Neuronal stem cell (in vitro differentiated cells): ENCODE measurements around the gene FAM234B.

ENCODE experiments used
- DNase-seq: peaks from one replicate; pipeline ENCODE4 v3.0.0-alpha.2; 2013; ENCODE audit warnings: low spot score
- H2AFZ ChIP-seq: one replicate; pipeline ENCODE4 v1.6.1; 2013; ENCODE audit warnings: mild to moderate bottlenecking, low read length, inconsistent platforms
- H2AK5ac ChIP-seq: 2 replicates; pipeline ENCODE4 v1.6.1; 2013; ENCODE audit warnings: low read depth, mild to moderate bottlenecking, inconsistent platforms, low read length, moderate library complexity, mixed read lengths
- H2BK120ac ChIP-seq: 2 replicates; pipeline ENCODE4 v1.6.1; 2013; ENCODE audit warnings: low read depth, mild to moderate bottlenecking, inconsistent platforms, low read length, moderate library complexity, mixed read lengths
- H2BK12ac ChIP-seq: one replicate; pipeline ENCODE4 v1.6.1; 2013; ENCODE audit warnings: low read length, inconsistent platforms
- H2BK15ac ChIP-seq: 2 replicates; pipeline ENCODE4 v1.6.1; 2013; ENCODE audit warnings: mild to moderate bottlenecking, low read length, inconsistent platforms, mixed read lengths
- H2BK5ac ChIP-seq: one replicate; pipeline ENCODE4 v1.6.1; 2013; ENCODE audit warnings: inconsistent platforms, mild to moderate bottlenecking, low read length, moderate library complexity
- H3K14ac ChIP-seq: one replicate; pipeline ENCODE4 v1.6.1; 2013; ENCODE audit warnings: low read length, inconsistent platforms
- H3K18ac ChIP-seq: 2 replicates; pipeline ENCODE4 v1.6.1; 2013; ENCODE audit warnings: low read length, inconsistent platforms
- H3K23ac ChIP-seq: 2 replicates; pipeline ENCODE4 v1.6.1; 2013; ENCODE audit warnings: low read depth, mild to moderate bottlenecking, mixed read lengths, low read length, inconsistent platforms; ENCODE audit not compliant: poor library complexity
- H3K27ac ChIP-seq: replicated peaks from 3 replicates; pipeline ENCODE4 v1.5.1; 2013; ENCODE audit warnings: low read length, inconsistent platforms
- H3K27me3 ChIP-seq, 3 experiments: 2 replicates each; pipeline ENCODE4 v1.6.1; 2013; ENCODE audit warnings: low read length in 3 of 3, mild to moderate bottlenecking in 2 of 3, inconsistent platforms in 1 of 3, low read depth in 1 of 3, mixed read lengths in 1 of 3, moderate library complexity in 1 of 3; ENCODE audit not compliant: control insufficient read depth in 3 of 3, insufficient read depth in 3 of 3
- H3K36me3 ChIP-seq, 2 donors: replicated peaks in 1 of 2; 2 replicates each; pipeline ENCODE4 v1.6.1; 2013; ENCODE audit warnings: low read length in 2 of 2; ENCODE audit not compliant: control insufficient read depth in 2 of 2, insufficient read depth in 2 of 2
- H3K4ac ChIP-seq: 2 replicates; pipeline ENCODE4 v1.6.1; 2013; ENCODE audit warnings: inconsistent platforms, mild to moderate bottlenecking, low read length, moderate library complexity
- H3K4me1 ChIP-seq, 2 donors: 1 replicate in 1 of 2; 2 replicates in 1 of 2; pipeline ENCODE4 v1.6.1; 2013; ENCODE audit warnings: low read length in 2 of 2, low read depth in 1 of 2; ENCODE audit not compliant: control insufficient read depth in 2 of 2, insufficient read depth in 1 of 2
- H3K4me2 ChIP-seq: one replicate; pipeline ENCODE4 v1.6.1; 2013; ENCODE audit warnings: mild to moderate bottlenecking, low read length, inconsistent platforms; ENCODE audit not compliant: insufficient read depth, poor library complexity, severe bottlenecking
- H3K4me3 ChIP-seq, 2 donors: 2 replicates each; pipeline ENCODE4 v1.5.1; 2013; ENCODE audit warnings: low read length in 2 of 2, mild to moderate bottlenecking in 2 of 2, inconsistent platforms in 1 of 2, moderate library complexity in 1 of 2
- H3K79me1 ChIP-seq: one replicate; pipeline ENCODE4 v1.6.1; 2013; ENCODE audit warnings: low read depth, mild to moderate bottlenecking, inconsistent platforms, low read length, moderate library complexity
- H3K9ac ChIP-seq: one replicate; pipeline ENCODE4 v1.6.1; 2013; ENCODE audit warnings: mild to moderate bottlenecking, low read depth, low read length, inconsistent platforms; ENCODE audit not compliant: poor library complexity
- H3K9me3 ChIP-seq, 2 donors: replicated peaks in 1 of 2; 2 replicates each; pipeline versions ENCODE3 to v1.6.1; 2013; ENCODE audit warnings: low read length in 2 of 2, mild to moderate bottlenecking in 2 of 2, inconsistent platforms in 1 of 2, low read depth in 1 of 2, mixed read lengths in 1 of 2, moderate library complexity in 1 of 2; ENCODE audit not compliant: control insufficient read depth in 2 of 2, insufficient read depth in 1 of 2
- H4K8ac ChIP-seq: one replicate; pipeline ENCODE4 v1.6.1; 2013; ENCODE audit warnings: low read depth, mild to moderate bottlenecking, inconsistent platforms, low read length, moderate library complexity
- H4K91ac ChIP-seq: one replicate; pipeline ENCODE4 v1.6.1; 2013; ENCODE audit warnings: low read length, low read depth, mild to moderate bottlenecking, inconsistent platforms; ENCODE audit not compliant: poor library complexity
- WGBS, 2 donors: extraction: QIAGEN DNeasy Blood & Tissue Kit; methylation state at CpG; one replicate each; pipeline ENCODE4 v1.1.7; 2013; ENCODE audit warnings: missing lambda C conversion rate in 2 of 2, mixed read lengths in 1 of 2; ENCODE audit not compliant: insufficient read length in 2 of 2, insufficient replicate concordance in 1 of 2; ENCODE audit errors: extremely low coverage in 2 of 2; 5-methylcytosine and 5-hydroxymethylcytosine counted together

The FAM234B gene

GRCh38 chr12:13041224-13041623, 3.0 kb upstream of the FAM234B start:
- no peaks in the 10 kb centered on the region for H3K9me3 ChIP-seq
- no peak overlapping the region for H2BK15ac ChIP-seq
- no peak overlapping the region for H2AFZ ChIP-seq
- no peak overlapping the region for H3K18ac ChIP-seq
- H3K4me3 ChIP-seq: no peak overlapping the region
- H4K8ac ChIP-seq: no peak overlapping the region
- peaks cover 5 to 6% of the 10 kb centered on the region in 2 donors for H3K4me1 ChIP-seq
- H3K4ac ChIP-seq: no peak overlapping the region
- no peak overlapping the region for H3K23ac ChIP-seq
- no peak overlapping the region for H2BK120ac ChIP-seq
- no peak overlapping the region for H3K9ac ChIP-seq
- H4K91ac ChIP-seq: no peak overlapping the region
- H3K27me3 ChIP-seq: peaks cover 0 to 41% (median 0%) of the 10 kb centered on the region in 3 experiments
- H3K36me3 ChIP-seq: no peaks in the 10 kb centered on the region
- WGBS, 2 donors: no CpG with 5 or more reads among the region's 2 CpGs
- DNase-seq: no peak
- H3K79me1 ChIP-seq: no peaks in the 10 kb centered on the region
- H2BK12ac ChIP-seq: no peak overlapping the region
- no peak overlapping the region for H2BK5ac ChIP-seq
- no peak overlapping the region for H3K27ac ChIP-seq
- H2AK5ac ChIP-seq: no peak overlapping the region
- H3K14ac ChIP-seq: no peak overlapping the region
- no peak overlapping the region for H3K4me2 ChIP-seq

GRCh38 chr12:13042666-13043230, 1.4 kb upstream of the FAM234B start:
- Histone ChIP-seq H3K4ac (no peak overlapping the region), H3K4me1 (peaks cover 5 to 6% of the 10 kb centered on the region in 2 donors), H3K9me3 (no peaks in the 10 kb centered on the region), H2AFZ (no peak overlapping the region), H3K23ac (no peak overlapping the region), H2BK120ac (no peak overlapping the region), H2BK5ac (no peak overlapping the region), H2AK5ac (no peak overlapping the region), H2BK12ac (no peak overlapping the region), H3K4me2 (no peak overlapping the region), H3K18ac (no peak overlapping the region), H3K9ac (no peak overlapping the region), H3K36me3 (no peaks in the 10 kb centered on the region), H3K4me3 (no peak overlapping the region), H4K8ac (no peak overlapping the region), H3K27ac (no peak overlapping the region), H2BK15ac (no peak overlapping the region), H3K27me3 (peaks cover 0 to 41% (median 0%) of the 10 kb centered on the region in 3 experiments), H3K14ac (no peak overlapping the region), H4K91ac (no peak overlapping the region), H3K79me1 (no peaks in the 10 kb centered on the region)
- no peak for DNase-seq
- WGBS, 2 donors: no CpG with 5 or more reads among the region's 4 CpGs

DNA sequence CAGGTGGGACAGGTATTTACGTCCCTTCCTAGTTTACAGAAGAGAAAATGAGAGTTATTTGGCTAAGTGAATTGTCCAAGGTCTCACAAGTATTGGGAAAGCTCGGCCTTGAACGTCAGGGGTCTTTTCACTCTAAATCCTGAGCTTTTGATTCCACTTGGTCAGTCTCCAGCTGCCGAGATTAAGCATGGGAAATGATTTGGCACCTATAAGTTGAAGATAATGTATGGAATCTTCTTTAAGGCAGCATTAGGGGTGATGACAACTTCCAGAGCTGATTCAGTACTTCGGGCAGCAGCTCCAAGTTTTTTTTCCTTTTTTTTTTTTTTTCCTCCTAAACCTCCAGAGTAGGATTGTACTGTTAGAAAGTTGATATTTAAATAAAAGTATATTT, 722 bp downstream of the FAM234B start:
- H3K36me3 ChIP-seq: no peaks in the 10 kb centered on the region
- WGBS, 2 donors: no CpG with 5 or more reads among the region's 5 CpGs

DNA sequence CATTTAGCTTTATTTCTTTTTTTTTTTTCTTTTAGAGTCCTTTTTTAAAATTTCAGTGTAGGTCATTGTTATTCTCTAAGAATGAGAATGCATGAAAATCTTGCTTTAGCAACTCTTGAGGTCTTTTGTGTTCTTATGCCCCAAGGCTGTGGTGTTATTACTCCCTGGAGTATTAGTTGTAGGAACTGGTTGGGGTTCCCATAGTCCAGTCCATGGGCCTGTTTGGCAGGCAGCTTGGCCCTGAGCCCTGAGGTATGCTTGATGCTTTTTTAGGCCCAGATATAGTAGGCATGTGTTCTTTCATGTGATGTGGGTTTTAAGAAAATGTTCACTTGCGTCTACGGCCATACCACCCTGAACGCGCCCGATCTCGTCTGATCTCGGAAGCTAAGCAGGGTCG, 1.6 kb downstream of the FAM234B start:
- no peak overlapping the region for H3K4me3 ChIP-seq

More for the DNA sequence above, 722 bp downstream of the FAM234B start:
- H3K9ac ChIP-seq: peak overlapping the region; percentile 87
- no peak for DNase-seq
- no peak overlapping the region for H2BK12ac ChIP-seq
- no peak overlapping the region for H3K14ac ChIP-seq
- no peak overlapping the region for H2BK15ac ChIP-seq
- H3K4me2 ChIP-seq: peak overlapping the region; percentile 89
- no peak overlapping the region for H2BK5ac ChIP-seq
- no peak overlapping the region for H3K4ac ChIP-seq
- H3K23ac ChIP-seq: peak overlapping the region; percentile 58
- H2BK120ac ChIP-seq: no peak overlapping the region
- H3K4me3 ChIP-seq: peak overlapping the region; percentile 84 to 98
- no peaks in the 10 kb centered on the region for H3K79me1 ChIP-seq
- no peaks in the 10 kb centered on the region for H3K9me3 ChIP-seq
- H3K27me3 ChIP-seq: peaks cover 0 to 39% (median 0%) of the 10 kb centered on the region in 3 experiments
- no peak overlapping the region for H4K8ac ChIP-seq
- H2AK5ac ChIP-seq: no peak overlapping the region
- H2AFZ ChIP-seq: peak overlapping the region; percentile 100
- no peak overlapping the region for H3K27ac ChIP-seq
- no peak overlapping the region for H4K91ac ChIP-seq
- H3K18ac ChIP-seq: peak overlapping the region; percentile 95
- H3K4me1 ChIP-seq: peaks cover 0 to 7% of the 10 kb centered on the region in 2 donors

More for the DNA sequence above, 1.6 kb downstream of the FAM234B start:
- no peak overlapping the region for H3K9ac ChIP-seq
- no peak overlapping the region for H2BK12ac ChIP-seq
- WGBS, 2 donors: no CpG with 5 or more reads among the region's 8 CpGs
- H2AFZ ChIP-seq: no peak overlapping the region
- H3K4ac ChIP-seq: no peak overlapping the region
- H2BK5ac ChIP-seq: no peak overlapping the region
- H4K91ac ChIP-seq: no peak overlapping the region
- no peaks in the 10 kb centered on the region for H3K9me3 ChIP-seq
- no peak for DNase-seq
- no peak overlapping the region for H2AK5ac ChIP-seq
- H3K14ac ChIP-seq: no peak overlapping the region
- H2BK120ac ChIP-seq: no peak overlapping the region
- H3K79me1 ChIP-seq: no peaks in the 10 kb centered on the region
- H3K23ac ChIP-seq: no peak overlapping the region
- no peaks in the 10 kb centered on the region for H3K36me3 ChIP-seq
- no peak overlapping the region for H2BK15ac ChIP-seq
- no peak overlapping the region for H4K8ac ChIP-seq
- H3K4me1 ChIP-seq: peaks cover 0 to 9% of the 10 kb centered on the region in 2 donors
- peaks cover 0 to 30% (median 0%) of the 10 kb centered on the region in 3 experiments for H3K27me3 ChIP-seq
- H3K4me2 ChIP-seq: no peak overlapping the region
- no peak overlapping the region for H3K18ac ChIP-seq
- H3K27ac ChIP-seq: no peak overlapping the region
